Mononuclear cell (primary cell): ENCODE data around the gene MFSD2A. TPM values are rescaled to one million over a fixed set of nuclear protein-coding genes. Genes with fewer than 3 reads are reported as not detected.
"Not testable (repeated sequence)": the region's sequence is repeated elsewhere in the genome, so short reads cannot be mapped to it uniquely, and the experiment has no call there.

Experiments
- H3K27me3 ChIP-seq: 2 replicates; pipeline ENCODE4 v1.6.0; 2011; ENCODE audit warnings: low read length, control low read depth; ENCODE audit not compliant: insufficient read depth
- H3K4me1 ChIP-seq: 2 replicates; pipeline ENCODE4 v1.5.1; 2011; ENCODE audit warnings: mild to moderate bottlenecking, low read length, control low read depth; ENCODE audit not compliant: insufficient read depth
- H3K4me3 ChIP-seq: 2 replicates; pipeline ENCODE4 v1.5.1; 2011; ENCODE audit warnings: mild to moderate bottlenecking, low read length, moderate library complexity
- H3K9me3 ChIP-seq: 2 replicates; pipeline ENCODE4 v1.5.1; 2011; ENCODE audit warnings: low read depth, mild to moderate bottlenecking, control low read depth, low read length
- total RNA-seq: library from RNA; depleted of rRNA; stranded (reverse); fragments of >200 nt; gene quantifications from one replicate; pipeline ENCODE4 v1.2.3, GENCODE V29; 2012

Gene MFSD2A
- total RNA-seq, 1 donor = 8.4 TPM

GRCh38 chr1:39952359-39953110, 2.4 kb upstream of the MFSD2A start:
- H3K4me1 ChIP-seq = peaks cover 44% of the 10 kb centered on the region
- H3K27me3 ChIP-seq = no peaks in the 10 kb centered on the region
- no peak overlapping the region for H3K4me3 ChIP-seq
- H3K9me3 ChIP-seq = no peaks in the 10 kb centered on the region

- Histone ChIP-seq H3K4me3 (peak overlapping the region; percentile 51), H3K4me1 (peaks cover 62% of the 10 kb centered on the region), H3K27me3 (no peaks in the 10 kb centered on the region), H3K9me3 (no peaks in the 10 kb centered on the region)
These were observed 548 bp upstream of the MFSD2A start for GRCh38 chr1:39954324-39954869.

GRCh38 chr1:39955547-39956539, 898 bp downstream of the MFSD2A start:
- Histone ChIP-seq H3K4me1 (peaks cover 77% of the 10 kb centered on the region), H3K4me3 (peak overlapping the region; percentile 51), H3K27me3 (no peaks in the 10 kb centered on the region), H3K9me3 (no peaks in the 10 kb centered on the region)

- no peak overlapping the region for H3K4me3 ChIP-seq
- no peaks in the 10 kb centered on the region for H3K9me3 ChIP-seq
- no peaks in the 10 kb centered on the region for H3K27me3 ChIP-seq
- H3K4me1 ChIP-seq = peaks cover 82% of the 10 kb centered on the region
These were observed 2.5 kb downstream of the MFSD2A start for GRCh38 chr1:39957299-39958015.

GRCh38 chr1:39958403-39959200, 3.7 kb downstream of the MFSD2A start:
- H3K4me1 ChIP-seq = peaks cover 82% of the 10 kb centered on the region
- H3K4me3 ChIP-seq = no peak overlapping the region
- no peaks in the 10 kb centered on the region for H3K27me3 ChIP-seq
- no peaks in the 10 kb centered on the region for H3K9me3 ChIP-seq

GRCh38 chr1:39959651-39960333, 4.8 kb downstream of the MFSD2A start:
- H3K27me3 ChIP-seq = no peaks in the 10 kb centered on the region
- peak overlapping the region; percentile 5 for H3K4me3 ChIP-seq
- H3K9me3 ChIP-seq = no peaks in the 10 kb centered on the region
- peaks cover 80% of the 10 kb centered on the region for H3K4me1 ChIP-seq

- Histone ChIP-seq H3K4me3 (no peak overlapping the region), H3K27me3 (no peaks in the 10 kb centered on the region), H3K9me3 (no peaks in the 10 kb centered on the region), H3K4me1 (peaks cover 82% of the 10 kb centered on the region)
These were observed 5.5 kb downstream of the MFSD2A start for GRCh38 chr1:39960431-39960958.

GRCh38 chr1:39962450-39962825, 7.5 kb downstream of the MFSD2A start:
- Histone ChIP-seq H3K4me3 (no peak overlapping the region), H3K4me1 (peaks cover 64% of the 10 kb centered on the region), H3K9me3 (no peaks in the 10 kb centered on the region), H3K27me3 (no peaks in the 10 kb centered on the region)

GRCh38 chr1:39962964-39963363, 8.0 kb downstream of the MFSD2A start:
- H3K27me3 ChIP-seq, H3K4me3 ChIP-seq, H3K9me3 ChIP-seq: not testable (repeated sequence)
- peaks cover 64% of the 10 kb centered on the region for H3K4me1 ChIP-seq

- Histone ChIP-seq H3K27me3 (no peaks in the 10 kb centered on the region), H3K9me3 (no peaks in the 10 kb centered on the region), H3K4me1 (peaks cover 55% of the 10 kb centered on the region), H3K4me3 (no peak overlapping the region)
These were observed 9.6 kb downstream of the MFSD2A start for GRCh38 chr1:39964552-39964951.

- Histone ChIP-seq H3K27me3 (no peaks in the 10 kb centered on the region), H3K4me3 (no peak overlapping the region), H3K9me3 (no peaks in the 10 kb centered on the region), H3K4me1 (peaks cover 55% of the 10 kb centered on the region)
These were observed 10.1 kb downstream of the MFSD2A start for GRCh38 chr1:39965044-39965443.

- H3K9me3 ChIP-seq = no peaks in the 10 kb centered on the region
- peaks cover 38% of the 10 kb centered on the region for H3K4me1 ChIP-seq
- H3K4me3 ChIP-seq = no peak overlapping the region
- H3K27me3 ChIP-seq = no peaks in the 10 kb centered on the region
These were observed 14.1 kb downstream of the MFSD2A start for GRCh38 chr1:39969048-39969447.

GRCh38 chr1:39969531-39970270, 14.8 kb downstream of the MFSD2A start:
- H3K4me3 ChIP-seq = no peak overlapping the region

More at GRCh38 chr1:39969531-39970270, 14.8 kb downstream of the MFSD2A start:
- peaks cover 32% of the 10 kb centered on the region for H3K4me1 ChIP-seq
- no peaks in the 10 kb centered on the region for H3K9me3 ChIP-seq
- H3K27me3 ChIP-seq = no peaks in the 10 kb centered on the region
